Duodenal mucosa (tissue), 2 donors: ENCODE measurements around the gene IFI27L1.

ENCODE experiments used
- H3K27ac ChIP-seq: one replicate; pipeline ENCODE4 v1.7.0; 2013; ENCODE audit warnings: low read depth, low read length
- H3K27me3 ChIP-seq, 2 donors: one replicate each; pipeline ENCODE4 v1.7.0; 2013; ENCODE audit warnings: low read length in 2 of 2, control low read depth in 1 of 2; ENCODE audit not compliant: insufficient read depth in 2 of 2, control insufficient read depth in 1 of 2
- H3K36me3 ChIP-seq, 2 donors: one replicate each; pipeline ENCODE4 v1.7.0; 2013; ENCODE audit warnings: low read length in 2 of 2, control low read depth in 1 of 2; ENCODE audit not compliant: insufficient read depth in 2 of 2, control insufficient read depth in 1 of 2
- H3K4me1 ChIP-seq, 2 donors: one replicate each; pipeline ENCODE4 v1.7.0; 2013; ENCODE audit warnings: low read length in 2 of 2, control low read depth in 1 of 2; ENCODE audit not compliant: insufficient read depth in 2 of 2, control insufficient read depth in 1 of 2
- H3K4me3 ChIP-seq, 2 donors: one replicate each; pipeline ENCODE4 v1.7.0; 2013; ENCODE audit warnings: low read length in 2 of 2, low read depth in 1 of 2
- H3K9ac ChIP-seq, 2 donors: one replicate each; pipeline ENCODE4 v1.7.0; 2013; ENCODE audit warnings: low read length in 2 of 2, low read depth in 1 of 2
- H3K9me3 ChIP-seq, 2 donors: one replicate each; pipeline ENCODE4 v1.7.0; 2013; ENCODE audit warnings: low read length in 2 of 2, control low read depth in 1 of 2; ENCODE audit not compliant: control insufficient read depth in 1 of 2

The IFI27L1 gene

GRCh38 chr14:94080621-94081385, at the start of gene IFI27L1, which contains the start of gene DDX24:
Gene IFI27L1, plus strand, starts transcription at chr14:94081310. Its CDS starts 15,628 bp downstream, at chr14:94096938.
Gene DDX24, minus strand, starts transcription at chr14:94081202. Its CDS starts 1,460 bp downstream, at chr14:94079742.
- peak within 1 kb of the TSS; percentile 85 to 96 for H3K9ac ChIP-seq
- no peaks in the 10 kb centered on the region for H3K27me3 ChIP-seq
- no peaks in the 10 kb centered on the region for H3K9me3 ChIP-seq
- H3K4me3 ChIP-seq: peak within 1 kb of the TSS; percentile 69 to 90
- peak within 1 kb of the TSS; percentile 86 for H3K27ac ChIP-seq
- peaks cover 0 to 16% of the 10 kb centered on the region in 2 donors for H3K36me3 ChIP-seq
- peaks cover 33 to 35% of the 10 kb centered on the region in 2 donors for H3K4me1 ChIP-seq

GRCh38 chr14:94031883-94032279, 49.2 kb upstream of the IFI27L1 start:
- Histone ChIP-seq H3K9ac (no peak overlapping the region), H3K27me3 (no peaks in the 10 kb centered on the region), H3K36me3 (no peaks in the 10 kb centered on the region), H3K4me1 (peaks cover 12 to 18% of the 10 kb centered on the region in 2 donors), H3K4me3 (no peak overlapping the region), H3K27ac (no peak overlapping the region), H3K9me3 (no peaks in the 10 kb centered on the region)

GRCh38 chr14:94034886-94035285, 46.2 kb upstream of the IFI27L1 start:
- Histone ChIP-seq H3K36me3 (no peaks in the 10 kb centered on the region), H3K27me3 (no peaks in the 10 kb centered on the region), H3K9me3 (no peaks in the 10 kb centered on the region), H3K4me3 (no peak overlapping the region), H3K9ac (no peak overlapping the region), H3K27ac (no peak overlapping the region), H3K4me1 (no peaks in the 10 kb centered on the region)

- Histone ChIP-seq H3K36me3 (no peaks in the 10 kb centered on the region), H3K9me3 (no peaks in the 10 kb centered on the region), H3K9ac (no peak overlapping the region), H3K4me1 (no peaks in the 10 kb centered on the region), H3K27ac (no peak overlapping the region), H3K4me3 (no peak overlapping the region), H3K27me3 (no peaks in the 10 kb centered on the region)
These were observed 44.6 kb upstream of the IFI27L1 start for GRCh38 chr14:94036313-94037167.

- Histone ChIP-seq H3K4me1 (peaks cover 0 to 3% of the 10 kb centered on the region in 2 donors), H3K27me3 (no peaks in the 10 kb centered on the region), H3K27ac (no peak overlapping the region), H3K4me3 (no peak overlapping the region), H3K9me3 (no peaks in the 10 kb centered on the region), H3K9ac (no peak overlapping the region), H3K36me3 (no peaks in the 10 kb centered on the region)
These were observed 43.2 kb upstream of the IFI27L1 start for GRCh38 chr14:94037954-94038353.

GRCh38 chr14:94038510-94038909, 42.6 kb upstream of the IFI27L1 start:
- Histone ChIP-seq H3K4me3 (no peak overlapping the region), H3K36me3 (no peaks in the 10 kb centered on the region), H3K9ac (no peak overlapping the region), H3K9me3 (no peaks in the 10 kb centered on the region), H3K27ac (no peak overlapping the region), H3K27me3 (no peaks in the 10 kb centered on the region), H3K4me1 (peaks cover 0 to 3% of the 10 kb centered on the region in 2 donors)

- Histone ChIP-seq H3K9ac (no peak overlapping the region), H3K27ac (no peak overlapping the region), H3K36me3 (peaks cover 0 to 5% of the 10 kb centered on the region in 2 donors), H3K9me3 (no peaks in the 10 kb centered on the region), H3K4me3 (no peak overlapping the region), H3K4me1 (peaks cover 0 to 3% of the 10 kb centered on the region in 2 donors), H3K27me3 (no peaks in the 10 kb centered on the region)
These were observed 42.0 kb upstream of the IFI27L1 start for GRCh38 chr14:94038921-94039629.

- H3K9ac ChIP-seq: no peak overlapping the region
- H3K36me3 ChIP-seq: peaks cover 0 to 9% of the 10 kb centered on the region in 2 donors
- no peak overlapping the region for H3K4me3 ChIP-seq
- H3K9me3 ChIP-seq: no peaks in the 10 kb centered on the region
- peaks cover 0 to 3% of the 10 kb centered on the region in 2 donors for H3K4me1 ChIP-seq
- H3K27me3 ChIP-seq: no peaks in the 10 kb centered on the region
- H3K27ac ChIP-seq: no peak overlapping the region
These were observed 40.9 kb upstream of the IFI27L1 start for GRCh38 chr14:94040247-94040646.

- H3K27me3 ChIP-seq: no peaks in the 10 kb centered on the region
- H3K4me3 ChIP-seq: no peak overlapping the region
- H3K9ac ChIP-seq: no peak overlapping the region
- H3K36me3 ChIP-seq: peaks cover 0 to 14% of the 10 kb centered on the region in 2 donors
- peaks cover 0 to 3% of the 10 kb centered on the region in 2 donors for H3K4me1 ChIP-seq
- no peaks in the 10 kb centered on the region for H3K9me3 ChIP-seq
- no peak overlapping the region for H3K27ac ChIP-seq
These were observed 40.3 kb upstream of the IFI27L1 start for GRCh38 chr14:94040796-94041195.
